Measurements from ENCODE around the gene ITPK1. TPM values are rescaled to one million over a fixed set of nuclear protein-coding genes. Genes with fewer than 3 reads are reported as not detected.

The ITPK1 gene
- total and polyA plus RNA-seq, 2 donors (not counting 3 experiments of a cell fraction or from before 2014, with no cell fraction given): 39.6 to 51.8 TPM

- Histone ChIP-seq H3K27me3 (ENCODE audit: control insufficient read depth in 2 of 2, insufficient read depth in 2 of 2, low read length in 2 of 2) (no peaks in the 10 kb centered on the region), H3K9me1 (replicated peaks; ENCODE audit: control insufficient read depth, extremely low read depth, insufficient read depth, low read length) (no peaks in the 10 kb centered on the region), H2AFZ (ENCODE audit: low read depth, low read length) (no peak overlapping the region), H3K27ac (ENCODE audit: insufficient read depth, low read depth, low read length) (no peak overlapping the region), H3K4me3 (replicated peaks in 1 of 3; ENCODE audit: insufficient read depth in 1 of 3, low read depth in 1 of 3, low read length in 3 of 3) (no peak overlapping the region), H3K4me1 (ENCODE audit: control insufficient read depth, extremely low read depth, insufficient read depth, low read length) (peaks cover 8% of the 10 kb centered on the region), H4K20me1 (replicated peaks; ENCODE audit: control insufficient read depth, extremely low read depth, insufficient read depth, low read length) (no peaks in the 10 kb centered on the region), H3K9me3 (replicated peaks; ENCODE audit: control insufficient read depth, insufficient read depth, low read length) (no peaks in the 10 kb centered on the region), H3K9ac (replicated peaks; ENCODE audit: extremely low read depth, insufficient read depth, low read length) (no peak overlapping the region), H3K79me2 (ENCODE audit: control insufficient read depth, insufficient read depth, low read length) (no peaks in the 10 kb centered on the region), H3K36me3 (ENCODE audit: control insufficient read depth in 2 of 2, extremely low read depth in 1 of 2, insufficient read depth in 2 of 2, low read length in 2 of 2) (peaks cover 0 to 2% of the 10 kb centered on the region in 2 experiments), H3K4me2 (ENCODE audit: insufficient read depth, low read length) (no peak overlapping the region)
- no TSS peak for BruUV-seq (replicated peaks)
- intact Hi-C loops (cut with micrococcal nuclease) (no loop called here), dilution Hi-C loops (cut with MboI; ENCODE audit: extremely low pct_ligation_motif_present, low sequenced_read_pairs) (loop anchor here (25.0 kb wide), 1 partner anchor 180 kb away; no protein-coding TSS in a partner anchor)
- FAIRE-seq (no peak), DNase-seq (ENCODE audit: low read depth, low spot score) (no peak)
- ChIA-PET POLR2A (no interaction called here), CTCF (interaction anchor here (1.0 to 1.4 kb wide), 3 partner anchors 156 to 182 kb away, joined by 4 read pairs; no protein-coding TSS in a partner anchor)
- TF ChIP-seq EZH2 (IDR thresholded peaks at IDR 0.05; ENCODE audit: borderline replicate concordance, low read depth, low read length, severe bottlenecking) (no peak), POLR2A (IDR thresholded peaks at IDR 0.05; ENCODE audit: low read depth, low read length) (no peak), GATA2 (IDR thresholded peaks at IDR 0.05; ENCODE audit: insufficient read depth, insufficient read length, low read depth, low read length) (no peak), MYC (IDR thresholded peaks at IDR 0.05; ENCODE audit: low read depth, low read length) (no peak), POLR2AphosphoS5 (IDR thresholded peaks at IDR 0.05; ENCODE audit: insufficient read depth, low read depth, low read length) (no peak), CTCF (IDR thresholded peaks at IDR 0.05; ENCODE audit: extremely low read depth in 1 of 2, insufficient read depth in 1 of 2, low read depth in 1 of 2, low read length in 2 of 2) (no peak), FOS (IDR thresholded peaks at IDR 0.05; ENCODE audit: borderline replicate concordance, insufficient read depth, low read length) (no peak), JUN (IDR thresholded peaks at IDR 0.05; ENCODE audit: borderline replicate concordance, insufficient read depth, insufficient read length, low read depth) (no peak), MAX (IDR thresholded peaks at IDR 0.05; ENCODE audit: insufficient read depth, insufficient read length) (no peak)
Measured at GRCh38 chr14:92956961-92957360, 158.8 kb downstream of the ITPK1 start.
